Effector CD8-positive, alpha-beta T cell (primary cell): ENCODE measurements around the gene MYCL.
A peak's percentile ranks its signal among the peaks of the same experiment; 100 is the strongest.

Source experiments
- DNase-seq: peaks from one replicate; lab custom pipeline; 2025; lab: John Stamatoyannopoulos, UW
- total RNA-seq, 4 experiments: gene quantifications; one replicate each; lab custom pipeline; 2026; lab: John Stamatoyannopoulos, UW

Gene MYCL, protein sequence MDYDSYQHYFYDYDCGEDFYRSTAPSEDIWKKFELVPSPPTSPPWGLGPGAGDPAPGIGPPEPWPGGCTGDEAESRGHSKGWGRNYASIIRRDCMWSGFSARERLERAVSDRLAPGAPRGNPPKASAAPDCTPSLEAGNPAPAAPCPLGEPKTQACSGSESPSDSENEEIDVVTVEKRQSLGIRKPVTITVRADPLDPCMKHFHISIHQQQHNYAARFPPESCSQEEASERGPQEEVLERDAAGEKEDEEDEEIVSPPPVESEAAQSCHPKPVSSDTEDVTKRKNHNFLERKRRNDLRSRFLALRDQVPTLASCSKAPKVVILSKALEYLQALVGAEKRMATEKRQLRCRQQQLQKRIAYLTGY
- total RNA-seq: 0 to 0.62 (median 0.10) reads per million in 4 experiments

GRCh38 chr1:39901714-39902459, at the start of gene MYCL:
MYCL (minus strand) TSS chr1:39901917; CDS start chr1:39901434, 483 bp downstream.
- peak; percentile 52 for DNase-seq

GRCh38 chr1:39949891-39950290, 48.2 kb upstream of the MYCL start:
- DNase-seq: no peak

DNA sequence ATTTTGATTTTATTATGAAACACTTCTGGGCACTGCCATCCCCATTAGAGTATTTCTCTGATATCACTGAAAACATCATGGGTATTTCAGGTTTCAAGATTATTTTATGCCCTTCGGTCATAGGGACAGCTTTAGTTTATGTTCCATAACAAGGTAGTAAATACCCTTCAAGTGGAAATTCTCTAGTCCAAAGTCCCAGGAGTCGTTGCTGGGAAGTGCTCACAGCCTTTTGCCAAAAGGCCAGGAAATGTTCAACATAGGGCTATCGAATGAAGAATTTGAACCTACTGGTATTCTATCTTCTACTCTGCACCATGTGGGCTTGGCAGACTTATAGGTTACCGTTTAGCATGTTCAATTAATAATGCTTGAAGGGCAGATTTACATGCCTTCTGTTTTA, 45.5 kb upstream of the MYCL start:
- no peak for DNase-seq

DNA sequence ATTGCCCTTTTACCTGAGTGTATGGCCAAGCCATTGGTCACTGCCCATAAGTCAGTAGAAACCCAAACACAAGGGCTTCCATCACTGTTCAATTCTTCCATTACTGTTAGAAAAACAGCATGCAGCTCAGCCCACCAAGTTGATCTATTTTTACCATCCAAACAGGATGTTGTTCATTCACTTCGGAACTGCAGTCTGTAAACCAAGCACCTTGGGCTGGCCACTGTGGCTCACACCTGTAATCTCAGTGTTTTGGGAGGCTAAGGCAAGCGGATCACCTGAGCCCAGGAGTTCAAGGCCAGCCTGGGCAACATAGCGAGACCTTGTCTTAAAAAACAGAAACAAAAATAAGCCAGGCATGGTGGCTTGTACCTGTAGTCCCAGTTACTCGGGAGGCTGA, 44.5 kb upstream of the MYCL start:
- DNase-seq: no peak

GRCh38 chr1:39944410-39945112, 42.8 kb upstream of the MYCL start:
- no peak for DNase-seq

GRCh38 chr1:39943471-39944290, 42.0 kb upstream of the MYCL start:
- DNase-seq: no peak

GRCh38 chr1:39940980-39941871, 39.5 kb upstream of the MYCL start:
- DNase-seq: no peak

DNA sequence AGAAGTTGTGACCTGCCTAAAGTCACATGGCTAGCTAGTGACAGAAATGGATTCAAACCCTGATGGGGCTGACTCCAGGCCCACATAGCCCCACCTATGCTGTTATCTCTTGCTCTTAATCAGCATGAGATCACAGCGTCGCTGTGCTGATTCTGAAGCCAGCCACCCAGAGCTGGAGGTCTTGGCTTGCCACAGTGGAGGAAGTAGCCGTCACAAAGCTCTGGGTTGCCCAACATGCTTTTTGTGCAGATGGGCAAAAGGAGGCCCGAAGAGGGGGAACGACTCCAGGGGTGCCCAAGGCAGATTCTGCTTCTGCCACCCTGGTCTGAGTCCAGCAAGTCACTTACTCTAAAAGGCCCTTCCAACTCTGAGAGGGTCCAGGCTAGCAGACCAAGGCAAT, 38.5 kb upstream of the MYCL start:
- DNase-seq: no peak

DNA sequence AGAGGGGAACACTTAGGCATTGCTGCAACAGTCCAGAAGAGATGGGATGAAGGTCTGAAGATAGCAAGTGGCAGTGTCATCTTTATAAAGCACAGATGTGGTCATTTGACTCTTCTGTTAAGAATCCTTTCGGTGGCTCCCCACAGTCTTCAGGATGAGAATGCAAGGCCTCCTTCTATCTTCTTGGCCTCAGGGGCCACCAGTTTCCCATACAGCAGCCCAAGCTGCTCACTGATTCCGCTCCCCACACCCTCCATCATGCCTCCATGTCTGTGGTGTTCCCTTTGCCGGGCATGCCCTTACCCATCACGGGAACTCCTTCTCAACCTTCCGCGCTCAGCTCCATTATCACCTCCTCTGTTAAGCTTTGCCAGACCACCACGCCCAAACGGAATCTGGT, 37.1 kb upstream of the MYCL start:
- no peak for DNase-seq

DNA sequence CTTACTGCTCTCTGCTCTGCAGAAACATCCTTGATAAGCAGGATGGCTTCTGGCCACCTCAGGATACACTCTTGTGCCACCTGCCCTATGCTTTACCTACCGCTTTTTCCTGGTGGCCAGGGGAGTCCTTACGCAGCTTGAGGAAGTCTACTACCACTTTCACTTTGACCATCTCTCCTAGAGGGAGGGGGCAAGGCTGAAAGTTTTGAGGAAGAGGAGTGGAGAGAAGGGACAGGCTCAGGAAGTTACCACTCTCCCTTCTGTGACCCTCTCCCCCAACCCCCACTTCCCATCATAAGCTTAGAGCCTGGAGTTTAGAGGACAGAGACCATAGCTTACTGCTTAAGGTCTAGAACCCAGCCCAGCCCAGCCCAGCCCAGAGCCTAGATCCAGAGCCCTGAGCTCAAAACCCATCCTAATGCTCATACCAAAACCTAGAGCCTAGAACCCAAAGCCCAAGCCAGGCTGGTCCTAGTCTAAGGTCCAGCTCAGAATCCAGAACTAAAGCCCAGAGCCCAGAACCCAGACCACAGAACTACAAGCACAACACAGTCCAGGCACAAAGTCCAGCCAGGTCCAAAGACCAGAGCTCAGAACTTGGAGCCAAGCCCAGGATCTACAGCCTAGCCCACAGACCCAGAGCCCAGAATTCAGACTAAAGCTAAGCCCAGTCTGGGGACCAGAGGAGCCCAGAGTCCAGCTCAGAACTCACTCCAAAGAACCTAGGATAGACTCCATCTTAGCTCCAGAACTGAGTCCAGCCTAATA, 35.2 kb upstream of the MYCL start:
- no peak for DNase-seq

DNA sequence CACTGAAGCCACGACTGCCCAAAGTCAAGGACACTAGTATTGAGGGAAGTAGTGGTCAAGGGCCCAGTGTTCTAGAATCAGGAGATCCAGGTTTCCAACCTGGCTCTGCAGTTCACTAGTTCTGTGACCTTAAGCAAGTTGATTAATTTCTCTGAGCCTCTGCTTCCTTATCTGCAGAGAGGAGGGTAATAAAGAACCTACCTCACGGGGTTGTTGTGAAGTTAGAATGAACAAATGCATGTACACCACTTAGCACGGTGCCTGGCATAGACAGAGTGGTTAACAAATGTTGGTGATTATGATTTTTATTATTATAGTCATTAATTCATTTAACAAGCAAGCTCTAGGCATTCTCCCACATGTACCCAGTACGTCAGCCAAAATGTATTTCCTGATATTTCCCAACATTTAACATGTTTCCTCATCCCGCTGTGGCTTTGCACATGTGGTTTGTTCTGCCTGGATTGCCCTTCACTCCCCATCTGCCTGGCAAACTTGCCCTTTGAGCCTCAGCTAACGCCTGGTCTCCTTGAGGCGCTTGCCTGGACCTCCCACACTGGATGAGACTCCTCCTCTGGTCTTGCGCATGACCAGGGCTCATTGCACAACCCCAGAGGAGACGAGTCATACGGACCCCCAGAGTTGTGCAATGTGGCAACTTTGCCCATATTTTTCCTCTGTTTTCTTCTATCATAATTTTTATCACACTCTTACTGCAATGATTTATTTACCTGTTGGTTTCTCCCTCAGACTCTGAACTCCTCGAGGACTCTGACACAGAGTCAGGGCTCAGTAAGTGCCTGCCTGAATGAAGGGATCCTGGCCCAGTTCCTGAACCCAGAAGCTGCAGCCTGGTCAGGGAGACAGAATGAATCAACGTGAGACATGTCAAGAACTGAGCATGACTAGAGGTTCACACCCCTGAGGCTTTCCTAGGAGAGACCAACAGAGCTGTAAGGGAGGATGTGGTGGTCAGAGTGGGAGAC, 32.5 kb upstream of the MYCL start:
- no peak for DNase-seq

DNA sequence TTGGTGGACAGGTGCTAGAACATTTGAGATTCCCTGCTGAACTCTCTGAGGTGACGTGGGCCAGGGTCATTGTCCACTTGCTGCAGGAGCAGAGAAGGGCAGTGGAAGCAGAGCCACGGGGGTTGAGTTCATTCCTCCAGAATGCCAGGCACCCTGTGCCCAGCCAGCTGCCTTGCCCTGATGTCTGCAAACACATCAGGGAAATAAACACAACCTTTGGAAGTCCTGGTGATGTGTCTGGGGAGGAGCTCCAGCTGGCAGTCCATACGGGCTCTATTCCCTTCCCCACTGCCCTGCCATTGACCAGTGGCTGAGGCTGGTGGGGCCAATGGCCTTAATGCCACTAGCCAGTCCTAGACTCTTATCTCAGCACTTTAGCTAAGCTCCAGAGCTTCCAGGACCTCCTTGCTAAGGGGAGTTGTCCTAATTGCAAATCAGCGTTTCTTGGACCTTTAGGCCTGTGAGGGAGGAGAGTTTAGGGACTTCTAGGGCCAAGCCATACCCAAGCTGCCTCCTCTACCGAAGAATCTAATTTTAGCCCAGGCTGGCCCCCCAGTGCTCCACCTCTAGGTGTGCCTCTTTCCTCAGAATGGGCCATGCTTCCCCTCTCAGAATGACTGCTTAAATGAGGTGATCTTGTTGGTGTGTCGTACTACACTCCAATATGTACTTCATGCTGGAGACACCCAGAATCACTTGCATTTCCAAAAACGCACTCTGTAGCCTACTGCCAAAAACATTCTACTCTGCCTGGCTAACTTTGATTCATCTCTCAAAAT, 27.3 kb upstream of the MYCL start:
- no peak for DNase-seq

DNA sequence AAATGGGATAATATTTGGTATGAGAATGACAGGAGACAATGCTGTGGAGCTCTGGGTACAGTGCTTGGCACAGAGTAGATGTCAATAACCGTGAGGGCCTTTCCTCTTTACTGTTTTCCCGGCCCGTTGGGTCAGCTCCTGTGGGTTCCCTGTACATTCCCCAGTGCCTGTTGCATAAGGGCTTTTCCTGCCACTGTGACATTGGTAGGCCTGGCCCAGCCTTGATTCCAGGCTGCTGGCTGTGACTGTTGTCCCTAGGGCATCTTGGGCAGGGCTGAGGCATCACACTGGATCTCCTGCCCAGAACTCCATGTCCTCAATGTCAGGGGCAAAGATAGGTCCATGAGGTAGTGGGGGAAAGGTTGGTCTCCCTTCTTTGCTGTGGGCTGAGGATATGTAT, 25.8 kb upstream of the MYCL start:
- DNase-seq: no peak

DNA sequence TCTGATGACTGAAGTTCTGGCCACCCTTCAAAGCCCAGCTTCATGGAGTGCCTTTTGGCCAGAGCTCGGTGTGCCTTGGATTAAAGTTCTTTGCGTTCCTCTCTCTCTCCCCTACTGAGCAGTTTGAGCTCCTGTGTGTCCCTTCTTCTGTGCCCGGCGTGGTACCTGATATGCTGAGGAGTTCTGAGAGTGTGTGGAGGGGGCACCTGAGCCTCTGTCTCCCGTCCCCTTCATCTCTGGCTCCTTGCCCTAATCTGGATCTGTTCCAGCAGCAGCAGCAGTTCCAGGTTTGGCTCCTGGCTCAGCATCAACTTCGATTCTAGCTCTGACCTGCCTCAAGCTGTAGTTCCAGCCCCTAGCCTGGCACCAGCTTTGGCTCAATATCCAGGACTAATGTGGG, 25.1 kb upstream of the MYCL start:
- DNase-seq: no peak

GRCh38 chr1:39926343-39926793, 24.7 kb upstream of the MYCL start:
- no peak for DNase-seq

- DNase-seq: no peak
Observed at GRCh38 chr1:39925721-39926342, 24.1 kb upstream of the MYCL start.

DNA sequence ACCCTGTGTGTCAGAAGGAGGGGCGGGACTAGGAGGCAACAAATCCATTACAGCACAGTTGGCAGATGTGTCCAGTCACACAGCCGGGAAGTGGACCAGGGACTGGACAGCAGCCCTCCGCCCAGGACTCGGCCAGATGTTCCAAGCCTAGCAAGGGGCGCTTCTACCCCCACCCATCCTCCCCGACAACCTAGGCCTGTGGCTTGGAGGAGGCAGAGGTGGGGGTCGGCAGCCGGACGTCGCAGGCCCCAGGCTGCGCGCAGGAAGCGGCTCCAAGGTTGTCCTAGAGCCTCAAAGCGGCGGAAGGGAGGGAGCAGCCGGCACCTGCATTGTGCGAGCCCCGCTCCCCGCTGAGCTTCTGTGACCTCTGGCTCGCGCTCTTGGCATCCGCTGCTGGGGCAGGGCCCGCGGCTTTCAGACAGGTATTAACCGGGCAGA, 20.6 kb upstream of the MYCL start:
- no peak for DNase-seq
